GM23338 (cell line): Measurements from ENCODE around the gene PLEKHD1. TPM values are rescaled to one million over a fixed set of nuclear protein-coding genes. Genes with fewer than 3 reads are reported as not detected.

Experiments
- ATAC-seq: fragments of 200-7000 bp; cut with Tn5 transposase; 3 replicates; pipeline ENCODE4 v1.9.1; 2020
- DNase-seq: peaks from one replicate; pipeline ENCODE4 v3.0.0-alpha.2; 2015; ENCODE audit warnings: low spot score
- H2AFZ ChIP-seq: fragments of 200-600 bp; sonication (generic); 2 replicates; pipeline ENCODE4 v1.8.0; 2016; ENCODE audit warnings: antibody characterized with exemption, mild to moderate bottlenecking, moderate library complexity
- H3F3A ChIP-seq: fragments of 200-600 bp; sonication (generic); replicated peaks from 2 replicates; pipeline ENCODE4 v1.8.0; 2017; ENCODE audit warnings: antibody characterized with exemption, mixed run types, low read depth
- H3K27ac ChIP-seq: fragments of 200-600 bp; sonication (generic); 2 replicates; pipeline ENCODE4 v1.6.1; 2016; ENCODE audit warnings: low read depth
- H3K27me3 ChIP-seq: fragments of 200-600 bp; sonication (generic); 2 replicates; pipeline ENCODE4 v1.8.0; 2016; ENCODE audit warnings: mild to moderate bottlenecking, mixed run types, moderate library complexity; ENCODE audit not compliant: insufficient read depth
- H3K36me3 ChIP-seq: fragments of 200-600 bp; sonication (generic); 2 replicates; pipeline ENCODE4 v1.8.0; 2016; ENCODE audit warnings: mild to moderate bottlenecking; ENCODE audit not compliant: insufficient read depth
- H3K4me1 ChIP-seq: fragments of 200-600 bp; sonication (generic); 2 replicates; pipeline ENCODE4 v1.8.0; 2016; ENCODE audit warnings: mild to moderate bottlenecking, moderate library complexity; ENCODE audit not compliant: insufficient read depth
- H3K4me2 ChIP-seq: fragments of 200-600 bp; sonication (generic); 2 replicates; pipeline ENCODE4 v1.7.1; 2017; ENCODE audit warnings: mixed run types
- H3K4me3 ChIP-seq: fragments of 200-600 bp; sonication (generic); 2 replicates; pipeline ENCODE4 v1.6.1; 2016; ENCODE audit warnings: mixed run types
- H3K79me2 ChIP-seq: fragments of 200-600 bp; sonication (generic); replicated peaks from 2 replicates; pipeline ENCODE4 v1.8.0; 2017; ENCODE audit warnings: mild to moderate bottlenecking; ENCODE audit not compliant: insufficient read depth
- H3K9me2 ChIP-seq: fragments of 200-600 bp; sonication (generic); 2 replicates; pipeline ENCODE4 v1.8.0; 2017; ENCODE audit not compliant: insufficient read depth
- H4K20me1 ChIP-seq: fragments of 200-600 bp; sonication (generic); replicated peaks from 2 replicates; pipeline ENCODE4 v1.8.0; 2017; ENCODE audit warnings: mild to moderate bottlenecking; ENCODE audit not compliant: insufficient read depth
- H3K27ac Mint-ChIP-seq: 2 replicates; pipeline ENCODE4 v1.8.0; 2020; ENCODE audit warnings: inconsistent platforms, mild to moderate bottlenecking, moderate library complexity, mixed read lengths
- H3K27me3 Mint-ChIP-seq: 3 replicates; pipeline ENCODE4 v1.8.0; 2022; ENCODE audit warnings: low read depth, mild to moderate bottlenecking, moderate library complexity, mixed read lengths, inconsistent platforms; ENCODE audit not compliant: insufficient read depth, poor library complexity
- H3K36me3 Mint-ChIP-seq: 3 replicates; pipeline ENCODE4 v1.8.0; 2021; ENCODE audit warnings: low read depth, mild to moderate bottlenecking, inconsistent platforms, moderate library complexity, mixed read lengths
- H3K4me1 Mint-ChIP-seq: 3 replicates; pipeline ENCODE4 v1.8.0; 2020; ENCODE audit warnings: mild to moderate bottlenecking, inconsistent platforms, mixed read lengths
- H3K4me3 Mint-ChIP-seq: 3 replicates; pipeline ENCODE4 v1.8.0; 2021; ENCODE audit warnings: moderate library complexity, mild to moderate bottlenecking, inconsistent platforms, mixed read lengths
- H3K9me3 Mint-ChIP-seq: 3 replicates; pipeline ENCODE4 v1.8.0; 2020; ENCODE audit warnings: moderate library complexity, mild to moderate bottlenecking, inconsistent platforms, mixed read lengths
- CREB1 ChIP-seq: fragments of 250-450 bp; sonication (Bioruptor Pico); IDR thresholded peaks from 2 replicates; pipeline ENCODE4 v1.5.0; 2020; ENCODE audit warnings: low read depth, mild to moderate bottlenecking, moderate library complexity
- CTCF ChIP-seq, 2 experiments: fragments of 200-600 bp in 1 of 2; sonication (generic) in 1 of 2; conservative IDR thresholded peaks; 2 replicates each; pipeline versions ENCODE4 v1.5.1 to v1.6.1; 2016 to 2017; ENCODE audit warnings: antibody characterized with exemption in 2 of 2, low read depth in 2 of 2, mild to moderate bottlenecking in 2 of 2, moderate library complexity in 1 of 2
- EZH2phosphoT487 ChIP-seq: fragments of 200-600 bp; sonication (generic); IDR thresholded peaks from one replicate; pipeline ENCODE4 v1.8.1; 2018; ENCODE audit warnings: antibody characterized with exemption; ENCODE audit not compliant: unreplicated experiment
- JUNB ChIP-seq: IDR thresholded peaks from one replicate; pipeline ENCODE4 v1.6.1; 2016; ENCODE audit warnings: antibody characterized with exemption; ENCODE audit not compliant: unreplicated experiment
- NANOG ChIP-seq: IDR thresholded peaks from 2 replicates; pipeline ENCODE4 v1.6.1; 2016; ENCODE audit warnings: antibody characterized with exemption, borderline replicate concordance
- REST ChIP-seq: IDR thresholded peaks from one replicate; pipeline ENCODE4 v1.6.1; 2018; ENCODE audit warnings: antibody characterized with exemption; ENCODE audit not compliant: unreplicated experiment
- ZNF114 ChIP-seq: fragments of 250-450 bp; sonication (Bioruptor Pico); IDR thresholded peaks from 2 replicates; pipeline ENCODE4 v1.5.0; 2020; ENCODE audit warnings: mild to moderate bottlenecking, moderate library complexity
- ZNF331 ChIP-seq: fragments of 250-450 bp; sonication (Bioruptor Pico); IDR thresholded peaks from 2 replicates; pipeline ENCODE4 v1.5.0; 2020; ENCODE audit warnings: low read depth, mild to moderate bottlenecking, moderate library complexity
- ZNF462 ChIP-seq: fragments of 250-450 bp; sonication (Bioruptor Pico); IDR thresholded peaks from 2 replicates; pipeline ENCODE4 v1.5.0; 2020; ENCODE audit warnings: mild to moderate bottlenecking, moderate library complexity
- polyA plus RNA-seq: library from polyadenylated mRNA; unstranded; fragments of >200 nt; fragmentation: Nextera tagmentation; extraction: Ambion mirVana; gene quantifications from 2 replicates; pipeline ENCODE4 v1.2.1, GENCODE V29; 2016
- total RNA-seq: library from RNA; depleted of rRNA; stranded (reverse); fragments of >200 nt; shearing (Covaris generic); gene quantifications from 2 replicates; pipeline ENCODE4 v1.2.3, GENCODE V29; 2014

PLEKHD1 gene
- total and polyA plus RNA-seq, 2 experiments from 2014 or later: 0.19 to 0.28 TPM

- Histone ChIP-seq H3K4me2 (no peak overlapping the region), H3K27ac (no peak overlapping the region), H3K79me2 (no peaks in the 10 kb centered on the region), H2AFZ (no peak overlapping the region), H4K20me1 (no peaks in the 10 kb centered on the region), H3F3A (no peaks in the 10 kb centered on the region), H3K4me3 (no peak overlapping the region), H3K36me3 (no peaks in the 10 kb centered on the region), H3K4me1 (no peaks in the 10 kb centered on the region), H3K27me3 (peaks cover 41% of the 10 kb centered on the region), H3K9me2 (no peaks in the 10 kb centered on the region)
- Mint-ChIP-seq H3K4me3 (no peak overlapping the region), H3K9me3 (peaks cover 6% of the 10 kb centered on the region; the same call in 2 of the 3 replicates), H3K36me3 (no peaks in the 10 kb centered on the region), H3K4me1 (no peaks in the 10 kb centered on the region; the same call in 2 of the 3 replicates), H3K27me3 (peaks cover 44% of the 10 kb centered on the region), H3K27ac (no peak overlapping the region)
- no peak for DNase-seq
- TF ChIP-seq CTCF (conservative IDR thresholded peaks at IDR 0.05; ENCODE audit: low read depth in 2 of 2) (no peak), REST (no peak), ZNF462 (CRISPR knock-in tag) (no peak), JUNB (no peak), NANOG (no peak), EZH2phosphoT487 (no peak), ZNF331 (no peak), ZNF114 (CRISPR knock-in tag) (no peak), CREB1 (no peak)
- no peak for ATAC-seq
Observed at GRCh38 chr14:69480136-69480535, 4.4 kb upstream of the PLEKHD1 start.
